NT2/D1 (cell line): Measurements from ENCODE around the gene SYCE1.

Experiments used
- DNase-seq: peaks from one replicate; pipeline ENCODE4 v3.0.0-alpha.2; 2011; ENCODE audit warnings: low read depth, low spot score
- H3K27me3 ChIP-seq: 2 replicates; pipeline ENCODE4 v1.6.0; 2011; ENCODE audit warnings: mild to moderate bottlenecking; ENCODE audit not compliant: insufficient read length, insufficient read depth
- H3K36me3 ChIP-seq: 2 replicates; pipeline ENCODE4 v1.6.1; 2011; ENCODE audit warnings: mild to moderate bottlenecking, low read length, mixed read lengths; ENCODE audit not compliant: insufficient read depth, insufficient read length
- H3K4me1 ChIP-seq: 2 replicates; pipeline ENCODE4 v1.5.1; 2011; ENCODE audit not compliant: insufficient read depth, insufficient read length
- H3K4me3 ChIP-seq: 2 replicates; pipeline ENCODE4 v1.5.1; 2011; ENCODE audit warnings: low read depth; ENCODE audit not compliant: insufficient read length
- H3K9ac ChIP-seq: 2 replicates; pipeline ENCODE4 v1.6.0; 2011; ENCODE audit warnings: low read depth; ENCODE audit not compliant: insufficient read length
- H3K9me3 ChIP-seq: 2 replicates; pipeline ENCODE4 v1.5.1; 2011; ENCODE audit warnings: mild to moderate bottlenecking, low read length; ENCODE audit not compliant: insufficient read depth
- SUZ12 ChIP-seq: IDR thresholded peaks from 2 replicates; pipeline ENCODE4 v1.6.1; 2011; ENCODE audit not compliant: insufficient read length, insufficient read depth; ENCODE audit errors: extremely low read depth
- YY1 ChIP-seq: IDR thresholded peaks from 2 replicates; pipeline ENCODE4 v1.6.1; 2011; ENCODE audit not compliant: insufficient read length, insufficient read depth
- ZNF274 ChIP-seq: IDR thresholded peaks from 2 replicates; pipeline ENCODE4 v1.6.1; 2011; ENCODE audit warnings: mild to moderate bottlenecking, low read depth, low read length

Gene SYCE1

DNA sequence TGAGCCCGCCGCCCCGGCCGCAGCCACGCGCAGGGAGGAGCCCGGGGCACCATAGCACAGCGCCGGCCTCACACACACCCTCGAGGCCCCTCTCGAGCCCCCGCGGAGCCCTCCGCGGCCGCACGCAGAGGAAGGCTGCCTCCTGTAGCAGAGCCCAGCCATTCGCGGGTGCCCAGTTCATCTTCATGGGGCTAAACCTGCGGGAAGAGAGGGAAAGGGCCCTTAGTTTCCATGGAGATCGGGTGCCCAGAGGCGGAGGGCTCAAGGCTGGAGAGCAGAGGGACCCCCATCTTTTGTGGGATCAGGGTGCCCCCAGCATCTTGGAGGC is 2.9 kb upstream of the SYCE1 start:
- Histone ChIP-seq H3K4me3 (no peak overlapping the region), H3K9ac (no peak overlapping the region), H3K27me3 (peaks cover 22% of the 10 kb centered on the region), H3K9me3 (peaks cover 19% of the 10 kb centered on the region), H3K36me3 (no peaks in the 10 kb centered on the region), H3K4me1 (no peaks in the 10 kb centered on the region)
- TF ChIP-seq YY1 (no peak), SUZ12 (no peak), ZNF274 (no peak)
- no peak for DNase-seq

DNA sequence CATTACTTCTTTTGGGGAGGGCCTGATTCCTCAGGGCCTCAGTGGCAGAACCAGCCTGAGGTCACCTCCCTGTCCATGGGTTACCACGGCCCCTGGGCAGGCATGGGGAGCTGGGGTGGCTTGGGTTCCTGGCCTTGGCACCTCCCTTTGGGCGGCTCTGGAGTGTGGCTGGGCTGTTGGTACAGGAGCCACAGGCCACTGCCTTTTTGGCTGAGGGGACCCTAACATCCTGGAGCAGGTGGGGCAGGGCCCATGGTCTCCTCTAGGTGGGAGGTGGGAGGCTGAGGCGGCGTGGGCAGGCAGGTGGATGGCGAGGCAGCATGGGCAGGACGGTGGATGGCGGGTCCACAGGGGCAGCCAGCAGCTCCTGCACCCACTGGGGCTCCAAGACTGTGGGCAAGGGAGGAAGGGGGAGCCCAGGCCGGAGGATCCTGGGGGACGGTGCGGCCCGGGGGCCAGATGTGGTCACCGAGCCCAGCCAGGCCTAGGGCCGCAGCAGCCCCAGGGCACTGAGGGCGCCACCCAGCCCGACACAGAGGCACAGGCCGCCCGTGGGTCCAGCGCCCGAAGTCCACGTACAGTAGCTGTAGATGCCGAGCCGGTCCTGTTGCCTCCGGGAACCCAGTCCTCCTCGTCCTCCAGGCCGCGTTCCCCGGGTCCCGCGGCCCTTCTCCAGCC is 2.4 kb upstream of the SYCE1 start:
- H3K27me3 ChIP-seq: peaks cover 22% of the 10 kb centered on the region
- DNase-seq: no peak
- H3K9ac ChIP-seq: no peak overlapping the region
- H3K4me1 ChIP-seq: no peaks in the 10 kb centered on the region
- peaks cover 15% of the 10 kb centered on the region; the same call in 1 of the 2 replicates for H3K9me3 ChIP-seq
- H3K4me3 ChIP-seq: no peak overlapping the region
- H3K36me3 ChIP-seq: no peaks in the 10 kb centered on the region
- TF ChIP-seq YY1 (no peak), ZNF274 (no peak), SUZ12 (no peak)

DNA sequence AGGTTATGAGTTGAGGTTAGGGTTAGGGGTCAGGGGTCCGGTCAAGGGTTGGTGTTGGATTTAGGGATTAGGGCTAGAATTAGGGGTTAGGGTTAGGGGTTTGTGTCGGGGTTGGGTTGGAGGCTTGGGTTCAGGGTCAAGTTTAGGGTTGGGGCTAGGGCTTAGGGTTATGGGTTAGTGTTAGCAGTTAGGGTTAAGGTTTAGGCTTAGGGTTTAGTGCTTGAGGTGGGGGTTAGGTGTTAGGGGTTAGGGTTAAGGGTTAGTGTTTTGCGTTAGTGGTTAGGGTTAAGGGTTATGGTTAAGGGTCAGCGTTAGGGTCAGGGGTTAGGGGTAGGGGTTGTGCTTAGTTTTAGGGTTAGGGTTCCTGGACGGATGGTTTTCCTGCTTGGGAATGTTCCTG is 1.7 kb upstream of the SYCE1 start:
- Histone ChIP-seq H3K27me3 (peaks cover 22% of the 10 kb centered on the region), H3K4me1 (no peaks in the 10 kb centered on the region), H3K4me3 (no peak overlapping the region), H3K9ac (no peak overlapping the region), H3K36me3 (no peaks in the 10 kb centered on the region), H3K9me3 (peaks cover 15% of the 10 kb centered on the region; the same call in 1 of the 2 replicates)
- no peak for DNase-seq
- TF ChIP-seq YY1 (no peak), SUZ12 (no peak), ZNF274 (no peak)

DNA sequence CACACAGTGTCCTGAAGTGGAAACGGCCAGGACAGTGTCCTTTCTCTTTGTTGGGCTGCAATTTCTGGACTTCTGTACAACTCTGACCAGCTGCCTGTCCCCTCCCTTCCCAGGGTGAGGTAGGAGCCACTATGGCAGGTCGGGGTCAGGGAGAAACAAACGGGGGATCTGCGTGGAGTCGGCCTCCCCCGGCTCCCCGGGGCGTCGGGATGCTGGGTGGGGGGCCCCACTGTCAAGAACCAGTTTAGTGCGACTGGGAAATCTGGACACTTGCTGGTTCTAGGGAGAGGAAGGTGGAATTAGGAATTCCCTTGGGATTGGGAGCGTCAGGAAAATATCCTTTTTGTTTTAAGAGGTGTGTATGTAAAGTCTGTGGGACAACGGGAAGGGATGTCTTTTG is 567 bp downstream of the SYCE1 start:
- peaks cover 20% of the 10 kb centered on the region for H3K27me3 ChIP-seq
- H3K9me3 ChIP-seq: peaks cover 15% of the 10 kb centered on the region; the same call in 1 of the 2 replicates
- no peak overlapping the region for H3K9ac ChIP-seq
- no peak for DNase-seq
- no peaks in the 10 kb centered on the region for H3K36me3 ChIP-seq
- no peaks in the 10 kb centered on the region for H3K4me1 ChIP-seq
- no peak overlapping the region for H3K4me3 ChIP-seq
- TF ChIP-seq ZNF274 (no peak), SUZ12 (no peak), YY1 (no peak)

DNA sequence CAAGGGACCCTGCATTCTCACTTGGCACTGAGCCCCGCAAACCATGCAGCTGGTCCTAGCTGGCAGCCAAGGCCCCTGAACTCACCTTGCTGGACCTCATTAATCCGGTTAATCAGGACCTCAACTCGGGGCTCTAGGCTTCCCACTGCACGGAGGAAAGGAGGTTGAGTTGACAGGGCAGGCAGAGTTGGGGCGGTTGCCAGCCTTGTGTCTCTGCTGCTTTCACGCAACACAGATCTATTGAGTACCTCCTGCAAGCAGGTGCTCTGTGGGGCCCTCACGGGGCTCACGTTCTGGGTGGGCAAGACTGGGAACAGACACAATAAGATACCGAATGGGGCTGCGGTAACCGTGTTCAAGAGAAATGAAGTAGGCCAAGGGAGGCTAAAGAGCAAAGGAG is 6.2 kb downstream of the SYCE1 start:
- no peak for DNase-seq
- TF ChIP-seq YY1 (no peak), ZNF274 (no peak), SUZ12 (no peak)
- Histone ChIP-seq H3K36me3 (no peaks in the 10 kb centered on the region), H3K4me3 (no peak overlapping the region), H3K4me1 (no peaks in the 10 kb centered on the region), H3K9ac (no peak overlapping the region), H3K27me3 (no peaks in the 10 kb centered on the region), H3K9me3 (no peaks in the 10 kb centered on the region)

DNA sequence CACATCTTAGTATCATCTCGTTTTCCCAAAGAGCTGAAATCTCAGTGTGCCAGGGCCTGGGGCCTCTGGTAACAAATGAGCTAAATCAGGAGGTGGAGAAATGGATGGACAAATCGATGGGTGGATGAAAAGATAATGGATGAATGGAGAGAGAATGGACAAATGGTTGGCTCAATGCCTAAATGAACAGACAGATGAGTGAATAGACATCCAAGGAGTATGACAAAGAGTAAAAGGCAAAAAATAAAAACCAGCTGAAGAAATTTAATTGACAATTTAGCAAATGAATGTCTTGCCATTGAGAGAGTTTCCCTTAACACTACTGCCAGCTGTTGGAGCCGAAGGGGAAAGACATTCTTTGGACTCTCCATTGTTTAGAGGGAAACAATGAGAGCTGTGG is 8.0 kb downstream of the SYCE1 start:
- Histone ChIP-seq H3K9ac (no peak overlapping the region), H3K4me3 (no peak overlapping the region), H3K9me3 (no peaks in the 10 kb centered on the region), H3K4me1 (no peaks in the 10 kb centered on the region), H3K36me3 (no peaks in the 10 kb centered on the region), H3K27me3 (no peaks in the 10 kb centered on the region)
- DNase-seq: no peak
- TF ChIP-seq ZNF274 (no peak), SUZ12 (no peak)

DNA sequence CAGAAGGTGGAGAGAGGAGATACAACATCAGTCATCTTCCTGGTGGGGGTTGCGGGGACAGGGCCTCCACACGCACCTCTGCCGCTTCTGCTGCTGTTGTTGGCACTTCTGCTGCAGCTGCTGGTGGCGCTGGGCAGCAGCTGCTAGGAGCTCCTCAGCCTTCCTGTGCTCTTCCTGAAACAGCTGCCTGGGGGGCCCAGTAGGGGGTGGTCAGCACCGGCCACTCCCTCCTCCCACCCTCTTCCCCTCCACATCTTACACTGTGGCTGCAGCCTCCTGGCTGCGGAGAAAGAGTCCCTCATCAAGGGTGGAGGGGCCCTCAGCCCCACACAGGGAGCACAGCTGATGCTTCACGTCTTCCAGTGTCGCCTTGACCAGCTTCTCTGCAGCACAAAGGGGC is 9.9 kb downstream of the SYCE1 start:
- no peaks in the 10 kb centered on the region for H3K36me3 ChIP-seq
- H3K9me3 ChIP-seq: no peaks in the 10 kb centered on the region
- TF ChIP-seq YY1: no peak
- no peak for TF ChIP-seq SUZ12
- H3K4me1 ChIP-seq: no peaks in the 10 kb centered on the region
- H3K27me3 ChIP-seq: no peaks in the 10 kb centered on the region
- no peak overlapping the region for H3K9ac ChIP-seq
- DNase-seq: no peak
- no peak overlapping the region for H3K4me3 ChIP-seq
